CD4-positive, alpha-beta T cell treated with Interleukin-12 subunit alpha and Interleukin-12 subunit beta, for 1 hour (primary cell): ENCODE measurements around the gene PRKCE.

Source experiments
- DNase-seq: peaks from one replicate; pipeline ENCODE4 v3.0.0-alpha.2; 2020

Gene PRKCE

GRCh38 chr2:45731141-45731540 is 79.7 kb downstream of the PRKCE start:
- DNase-seq, result no peak

GRCh38 chr2:45732436-45732835 is 81.0 kb downstream of the PRKCE start:
- no peak for DNase-seq

GRCh38 chr2:45732946-45733345 is 81.5 kb downstream of the PRKCE start:
- DNase-seq, result no peak

- no peak for DNase-seq
Measured at GRCh38 chr2:45734336-45734735, 82.9 kb downstream of the PRKCE start.

GRCh38 chr2:45734952-45735351 is 83.5 kb downstream of the PRKCE start:
- no peak for DNase-seq

- DNase-seq, result no peak
Measured at GRCh38 chr2:45736757-45737704, 85.6 kb downstream of the PRKCE start.

- no peak for DNase-seq
Measured at GRCh38 chr2:45739796-45740485, 88.5 kb downstream of the PRKCE start.

- DNase-seq, result no peak
Measured at GRCh38 chr2:45741161-45741850, 89.8 kb downstream of the PRKCE start.

- no peak for DNase-seq
Measured at GRCh38 chr2:45743531-45744396, 92.3 kb downstream of the PRKCE start.

- DNase-seq, result no peak
Measured at GRCh38 chr2:45745231-45745630, 93.8 kb downstream of the PRKCE start.

- no peak for DNase-seq
Measured at GRCh38 chr2:45746888-45747287, 95.4 kb downstream of the PRKCE start.

- no peak for DNase-seq
Measured at GRCh38 chr2:45747363-45747762, 95.9 kb downstream of the PRKCE start.

- DNase-seq, result no peak
Measured at GRCh38 chr2:45748239-45748638, 96.8 kb downstream of the PRKCE start.

GRCh38 chr2:45750001-45750400 is 98.5 kb downstream of the PRKCE start:
- no peak for DNase-seq

GRCh38 chr2:45750484-45750883 is 99.0 kb downstream of the PRKCE start:
- DNase-seq, result no peak

GRCh38 chr2:45753381-45753780 is 101.9 kb downstream of the PRKCE start:
- DNase-seq, result no peak

- DNase-seq, result no peak
Measured at GRCh38 chr2:45754131-45755010, 102.9 kb downstream of the PRKCE start.

GRCh38 chr2:45755585-45756335 is 104.3 kb downstream of the PRKCE start:
- DNase-seq, result no peak

GRCh38 chr2:45758018-45758417 is 106.5 kb downstream of the PRKCE start:
- no peak for DNase-seq

GRCh38 chr2:45759310-45759851 is 107.9 kb downstream of the PRKCE start:
- DNase-seq, result no peak
